HepG2 (cell line): Measurements from ENCODE around the gene CAMK2A. TPM values are rescaled to one million over a fixed set of nuclear protein-coding genes. Genes with fewer than 3 reads are reported as not detected.

ENCODE experiments used
- ARID2 ChIP-seq: sonication (generic); formaldehyde crosslinking; IDR thresholded peaks from 2 replicates; pipeline ENCODE4 v1.8.1; 2022; ENCODE audit warnings: mild to moderate bottlenecking, missing genetic modification reagents, borderline replicate concordance
- ARID3A ChIP-seq: IDR thresholded peaks from 2 replicates; pipeline ENCODE4 v1.6.1; 2012; ENCODE audit warnings: low read depth, low read length, improper control_type of control experiment
- CBX5 ChIP-seq: sonication (generic); formaldehyde crosslinking; IDR thresholded peaks from 2 replicates; pipeline ENCODE4 v1.4.0; 2020; ENCODE audit warnings: missing genetic modification reagents, borderline replicate concordance
- CCAR2 ChIP-seq: fragments of 200-400 bp; formaldehyde crosslinking; optimal IDR thresholded peaks from 2 replicates; pipeline ENCODE3; 2018; ENCODE audit warnings: low read depth, mild to moderate bottlenecking, low read length, moderate library complexity
- GTF3A ChIP-seq: sonication (generic); formaldehyde crosslinking; conservative IDR thresholded peaks from 2 replicates; pipeline ENCODE4 v1.4.0; 2020; ENCODE audit warnings: mild to moderate bottlenecking, missing genetic modification reagents
- HNRNPL ChIP-seq: fragments of 200-400 bp; formaldehyde crosslinking; IDR thresholded peaks from 2 replicates; pipeline ENCODE4 v1.6.1; 2017; ENCODE audit warnings: mild to moderate bottlenecking, low read depth, low read length
- MEF2D ChIP-seq: sonication (generic); formaldehyde crosslinking; IDR thresholded peaks from 2 replicates; pipeline ENCODE4 v1.5.1; 2020; ENCODE audit warnings: mild to moderate bottlenecking, missing genetic modification reagents
- MYNN ChIP-seq: sonication (generic); formaldehyde crosslinking; IDR thresholded peaks from 2 replicates; pipeline ENCODE4 v1.4.0; 2020; ENCODE audit warnings: mild to moderate bottlenecking, low read depth, missing genetic modification reagents
- NCOA2 ChIP-seq: sonication (generic); formaldehyde crosslinking; IDR thresholded peaks from 2 replicates; pipeline ENCODE4 v1.8.0; 2022; ENCODE audit warnings: inconsistent platforms
- NKX3-1 ChIP-seq: sonication (generic); formaldehyde crosslinking; IDR thresholded peaks from 2 replicates; pipeline ENCODE4 v1.5.0; 2020; ENCODE audit warnings: missing genetic modification reagents
- RBAK ChIP-seq: sonication (generic); formaldehyde crosslinking; IDR thresholded peaks from 2 replicates; pipeline ENCODE4 v1.5.1; 2020; ENCODE audit warnings: mild to moderate bottlenecking, missing genetic modification reagents
- WIZ ChIP-seq: sonication (generic); formaldehyde crosslinking; IDR thresholded peaks from 2 replicates; pipeline ENCODE4 v1.5.1; 2020; ENCODE audit warnings: mild to moderate bottlenecking, missing genetic modification reagents
- ZNF263 ChIP-seq: sonication (generic); formaldehyde crosslinking; IDR thresholded peaks from 2 replicates; pipeline ENCODE4 v1.4.0; 2020; ENCODE audit warnings: missing genetic modification reagents
- ZNF431 ChIP-seq: sonication (generic); formaldehyde crosslinking; IDR thresholded peaks from 2 replicates; pipeline ENCODE4 v1.9.0; 2022; ENCODE audit warnings: missing genetic modification reagents, low read depth, mild to moderate bottlenecking, borderline replicate concordance
- ZNF451 ChIP-seq: sonication (generic); formaldehyde crosslinking; IDR thresholded peaks from 2 replicates; pipeline ENCODE4 v1.5.0; 2020; ENCODE audit warnings: mild to moderate bottlenecking, missing genetic modification reagents
- ZNF615 ChIP-seq: sonication (generic); formaldehyde crosslinking; IDR thresholded peaks from 2 replicates; pipeline ENCODE4 v1.5.0; 2020; ENCODE audit warnings: mild to moderate bottlenecking, missing genetic modification reagents, borderline replicate concordance
- ZNF672 ChIP-seq: sonication (generic); formaldehyde crosslinking; IDR thresholded peaks from 2 replicates; pipeline ENCODE4 v1.8.1; 2022; ENCODE audit warnings: missing genetic modification reagents
- polyA plus RNA-seq, 8 experiments: library from polyadenylated mRNA; depleted of rRNA in 3 of 8; stranded (reverse) in 7 of 8; unstranded in 1 of 8; fragments of >200 nt; fragmentation: Illumina TruSeq in 4 of 8; extraction: Trizol in 4 of 8; gene quantifications; 2 replicates each; pipeline versions ENCODE4 v1.2.1 to v1.2.3, GENCODE V29; 2011 to 2016; ENCODE audit warnings: low read depth in 4 of 8, missing spikeins in 1 of 8, mixed read lengths in 1 of 8; ENCODE audit not compliant: insufficient read depth in 1 of 8
- total RNA-seq, 5 experiments: library from RNA; depleted of rRNA; stranded (reverse); fragments of >200 nt; fragmentation: Illumina TruSeq; extraction: Trizol; gene quantifications; 2 replicates each; pipeline ENCODE4 v1.2.3, GENCODE V29; 2016; ENCODE audit warnings: low read depth in 1 of 5
- TF ChIP-seq, protein P1 (sequence below): sonication (generic); formaldehyde crosslinking; conservative IDR thresholded peaks from 2 replicates; pipeline ENCODE4 v1.5.0; 2020; ENCODE audit warnings: missing genetic modification reagents
- TF ChIP-seq, protein P2 (sequence below): sonication (generic); formaldehyde crosslinking; IDR thresholded peaks from 2 replicates; pipeline ENCODE4 v1.5.0; 2020; ENCODE audit warnings: missing genetic modification reagents, mild to moderate bottlenecking, borderline replicate concordance
- TF ChIP-seq, protein P3 (sequence below): sonication (generic); formaldehyde crosslinking; IDR thresholded peaks from 2 replicates; pipeline ENCODE4 v1.8.0; 2022; ENCODE audit warnings: missing genetic modification reagents, mild to moderate bottlenecking, moderate library complexity, borderline replicate concordance

The CAMK2A gene
- total and polyA plus RNA-seq, 2 of the 13 experiments (the other 11 are each of a cell fraction or from before 2014, with no cell fraction given), result 0.11 TPM; not detected in 1

- TF ChIP-seq ZNF431 (CRISPR knock-in tag), result no peak
- TF ChIP-seq GTF3A (CRISPR knock-in tag), result no peak
- peak; percentile 53; the same call in 1 of the 2 replicates for TF ChIP-seq NKX3-1 (CRISPR knock-in tag)
- TF ChIP-seq MEF2D (CRISPR knock-in tag), result peak; percentile 39; the same call in 1 of the 2 replicates
- TF ChIP-seq, protein P1, sequence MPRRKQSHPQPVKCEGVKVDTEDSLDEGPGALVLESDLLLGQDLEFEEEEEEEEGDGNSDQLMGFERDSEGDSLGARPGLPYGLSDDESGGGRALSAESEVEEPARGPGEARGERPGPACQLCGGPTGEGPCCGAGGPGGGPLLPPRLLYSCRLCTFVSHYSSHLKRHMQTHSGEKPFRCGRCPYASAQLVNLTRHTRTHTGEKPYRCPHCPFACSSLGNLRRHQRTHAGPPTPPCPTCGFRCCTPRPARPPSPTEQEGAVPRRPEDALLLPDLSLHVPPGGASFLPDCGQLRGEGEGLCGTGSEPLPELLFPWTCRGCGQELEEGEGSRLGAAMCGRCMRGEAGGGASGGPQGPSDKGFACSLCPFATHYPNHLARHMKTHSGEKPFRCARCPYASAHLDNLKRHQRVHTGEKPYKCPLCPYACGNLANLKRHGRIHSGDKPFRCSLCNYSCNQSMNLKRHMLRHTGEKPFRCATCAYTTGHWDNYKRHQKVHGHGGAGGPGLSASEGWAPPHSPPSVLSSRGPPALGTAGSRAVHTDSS (CRISPR knock-in tag), result no peak
- no peak for TF ChIP-seq ARID3A
- TF ChIP-seq ZNF451 (CRISPR knock-in tag), result no peak
- TF ChIP-seq ZNF672, result no peak
- no peak for TF ChIP-seq WIZ (CRISPR knock-in tag)
- no peak for TF ChIP-seq RBAK (CRISPR knock-in tag)
- no peak for TF ChIP-seq ARID2 (CRISPR knock-in tag)
- no peak for TF ChIP-seq HNRNPL
- TF ChIP-seq MYNN (CRISPR knock-in tag), result no peak
- no peak for TF ChIP-seq CBX5
- TF ChIP-seq, protein P2, sequence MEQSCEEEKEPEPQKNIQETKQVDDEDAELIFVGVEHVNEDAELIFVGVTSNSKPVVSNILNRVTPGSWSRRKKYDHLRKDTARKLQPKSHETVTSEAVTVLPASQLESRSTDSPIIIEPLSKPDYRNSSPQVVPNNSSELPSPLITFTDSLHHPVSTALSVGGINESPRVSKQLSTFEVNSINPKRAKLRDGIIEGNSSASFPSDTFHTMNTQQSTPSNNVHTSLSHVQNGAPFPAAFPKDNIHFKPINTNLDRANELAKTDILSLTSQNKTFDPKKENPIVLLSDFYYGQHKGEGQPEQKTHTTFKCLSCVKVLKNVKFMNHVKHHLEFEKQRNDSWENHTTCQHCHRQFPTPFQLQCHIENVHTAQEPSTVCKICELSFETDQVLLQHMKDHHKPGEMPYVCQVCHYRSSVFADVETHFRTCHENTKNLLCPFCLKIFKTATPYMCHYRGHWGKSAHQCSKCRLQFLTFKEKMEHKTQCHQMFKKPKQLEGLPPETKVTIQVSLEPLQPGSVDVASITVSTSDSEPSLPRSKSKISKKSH, result no peak
- peak; percentile 77; the same call in 1 of the 2 replicates for TF ChIP-seq NCOA2 (CRISPR knock-in tag)
- no peak for TF ChIP-seq CCAR2
- TF ChIP-seq, protein P3, sequence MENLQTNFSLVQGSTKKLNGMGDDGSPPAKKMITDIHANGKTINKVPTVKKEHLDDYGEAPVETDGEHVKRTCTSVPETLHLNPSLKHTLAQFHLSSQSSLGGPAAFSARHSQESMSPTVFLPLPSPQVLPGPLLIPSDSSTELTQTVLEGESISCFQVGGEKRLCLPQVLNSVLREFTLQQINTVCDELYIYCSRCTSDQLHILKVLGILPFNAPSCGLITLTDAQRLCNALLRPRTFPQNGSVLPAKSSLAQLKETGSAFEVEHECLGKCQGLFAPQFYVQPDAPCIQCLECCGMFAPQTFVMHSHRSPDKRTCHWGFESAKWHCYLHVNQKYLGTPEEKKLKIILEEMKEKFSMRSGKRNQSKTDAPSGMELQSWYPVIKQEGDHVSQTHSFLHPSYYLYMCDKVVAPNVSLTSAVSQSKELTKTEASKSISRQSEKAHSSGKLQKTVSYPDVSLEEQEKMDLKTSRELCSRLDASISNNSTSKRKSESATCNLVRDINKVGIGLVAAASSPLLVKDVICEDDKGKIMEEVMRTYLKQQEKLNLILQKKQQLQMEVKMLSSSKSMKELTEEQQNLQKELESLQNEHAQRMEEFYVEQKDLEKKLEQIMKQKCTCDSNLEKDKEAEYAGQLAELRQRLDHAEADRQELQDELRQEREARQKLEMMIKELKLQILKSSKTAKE (CRISPR knock-in tag), result no peak
- TF ChIP-seq ZNF615, result no peak
- TF ChIP-seq ZNF263 (CRISPR knock-in tag), result peak; percentile 72
Measured at GRCh38 chr5:150254774-150255173, 34.8 kb downstream of the CAMK2A start (continued).
